ENCODE results near the gene PCYT2.

Gene PCYT2

GRCh38 chr17:81914103-81914850, 3.1 kb upstream of the PCYT2 start:
- no peak for DNase-seq (ENCODE audit: low read depth, low spot score)

GRCh38 chr17:81913394-81914102, 2.3 kb upstream of the PCYT2 start:
- DNase-seq (ENCODE audit: low read depth, low spot score): no peak

DNA sequence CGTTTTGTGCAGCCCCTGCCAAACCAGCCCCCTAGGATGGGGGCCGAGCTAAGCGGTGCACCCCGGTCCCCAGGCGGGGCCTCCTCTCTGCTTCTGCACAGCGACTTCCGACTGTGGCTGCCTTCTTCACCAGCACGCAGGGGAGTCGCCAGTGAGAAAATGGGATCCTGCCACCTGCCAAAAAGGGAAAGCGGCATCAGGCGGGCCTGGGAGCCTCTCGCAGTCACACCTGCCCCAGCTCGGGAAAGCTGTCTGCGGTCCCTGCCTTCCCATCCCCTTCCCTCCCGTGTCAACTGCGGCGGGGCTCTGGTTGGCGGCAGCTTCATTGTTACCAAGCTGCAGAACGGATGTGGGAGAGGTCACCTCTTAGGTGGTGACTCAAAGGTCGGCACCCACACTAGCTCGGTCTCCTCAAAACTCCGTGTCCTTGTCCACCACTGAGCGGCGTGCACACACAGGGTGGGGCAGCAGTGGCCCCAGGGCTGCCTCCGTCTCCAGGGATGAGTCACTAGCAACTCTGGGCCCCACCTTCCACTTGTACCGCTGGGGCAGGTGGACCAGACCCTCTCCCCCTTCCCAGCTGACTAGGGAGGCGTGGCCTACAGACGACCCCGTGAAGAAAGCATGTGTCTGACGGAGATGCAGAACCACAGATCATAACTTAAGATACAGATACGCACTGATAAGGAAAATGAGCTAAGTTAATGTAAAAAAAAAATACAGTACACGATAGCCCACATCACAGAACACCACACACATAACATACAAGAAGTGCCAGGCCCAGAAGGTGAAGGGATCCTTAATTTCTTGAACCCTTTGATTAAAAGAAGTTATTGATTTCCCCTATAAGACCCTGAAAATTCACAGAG, 1.5 kb upstream of the PCYT2 start:
- DNase-seq (ENCODE audit: low read depth, low spot score): no peak

DNA sequence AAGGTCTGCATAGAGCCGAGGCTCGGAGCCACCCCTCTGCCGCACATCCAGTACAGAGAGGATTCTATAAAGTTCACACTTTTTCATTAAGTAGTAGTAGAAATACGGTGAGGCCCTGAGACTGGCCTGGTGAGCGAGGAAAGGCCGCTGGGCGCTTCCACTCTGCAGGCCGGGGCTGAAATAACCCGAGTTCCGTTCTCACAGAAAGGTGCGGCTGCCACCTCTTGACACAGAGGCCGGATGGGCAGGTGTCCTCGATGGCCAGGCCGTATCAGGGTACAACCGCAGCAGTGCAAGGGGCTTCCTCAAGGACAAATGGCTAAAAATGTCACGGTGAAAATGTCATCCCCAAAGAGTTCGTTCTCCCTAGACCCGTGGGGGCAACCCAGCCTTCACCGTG, 770 bp upstream of the PCYT2 start:
- DNase-seq (ENCODE audit: low read depth, low spot score): no peak

DNA sequence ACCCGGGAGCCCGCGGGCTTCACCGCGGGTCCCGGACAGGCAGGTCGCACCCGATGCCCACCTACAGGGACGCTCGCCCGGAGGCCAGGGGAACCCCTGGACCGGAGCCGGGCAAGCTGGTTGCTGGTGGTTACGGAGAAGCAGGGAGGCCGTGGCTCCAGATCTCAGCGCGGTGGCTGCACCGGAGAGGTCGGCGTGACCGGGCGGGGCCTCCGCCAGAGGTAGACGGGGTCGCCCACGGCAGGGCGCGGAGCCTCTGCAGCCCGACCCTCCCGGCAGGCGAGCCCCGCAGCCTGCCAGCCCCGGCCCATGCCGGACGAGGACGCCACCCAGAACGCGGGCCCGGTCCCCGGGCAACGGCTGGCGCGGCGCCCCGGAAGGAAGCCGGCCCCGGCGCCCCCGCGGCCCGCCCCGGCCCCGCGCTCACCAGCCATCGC, 341 bp downstream of the PCYT2 start:
- DNase-seq (ENCODE audit: low read depth, low spot score): no peak

- DNase-seq (ENCODE audit: low read depth, low spot score): no peak
Measured at GRCh38 chr17:81909966-81910839, 996 bp downstream of the PCYT2 start.

DNA sequence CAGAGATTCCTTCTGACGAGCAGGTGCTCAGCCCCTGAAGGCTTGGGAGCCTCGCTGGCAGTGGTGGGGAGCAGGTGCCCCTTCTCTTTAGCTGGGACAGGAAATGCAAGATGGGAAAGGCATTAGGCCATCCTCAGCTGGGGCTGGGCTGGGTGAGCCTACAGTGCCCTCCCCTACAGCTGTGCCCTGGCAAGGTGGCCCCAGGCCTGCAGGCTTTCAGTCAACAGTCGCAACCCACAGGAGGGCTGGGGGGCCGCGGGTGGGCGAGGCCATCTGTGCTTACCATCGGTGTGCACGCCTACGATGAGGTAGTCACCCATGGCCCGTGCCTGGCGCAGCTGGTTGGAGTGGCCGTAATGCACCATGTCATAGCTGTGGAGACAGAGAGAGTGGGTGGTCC, 2.0 kb downstream of the PCYT2 start:
- no peak for DNase-seq (ENCODE audit: low read depth, low spot score)

DNA sequence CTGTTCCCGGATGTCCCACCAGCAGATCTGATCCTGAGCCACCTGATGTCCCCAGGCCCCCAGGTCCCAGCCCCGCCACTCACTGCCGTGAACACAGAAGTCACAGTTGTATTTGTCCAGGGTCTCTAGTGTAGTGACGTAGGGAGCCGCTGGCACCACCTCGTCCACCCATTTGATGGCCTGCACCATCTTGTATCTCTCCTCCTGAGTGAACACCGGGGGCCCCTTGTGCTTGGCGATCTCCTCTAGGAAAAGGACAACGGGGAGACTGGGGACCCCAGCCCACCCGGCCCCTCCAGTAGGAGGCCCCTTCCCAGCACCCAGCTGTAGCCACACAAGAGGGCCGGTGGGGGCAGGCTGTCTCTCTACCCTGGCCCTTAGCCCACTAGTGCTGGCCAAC, 2.4 kb downstream of the PCYT2 start:
- DNase-seq (ENCODE audit: low read depth, low spot score): no peak

DNA sequence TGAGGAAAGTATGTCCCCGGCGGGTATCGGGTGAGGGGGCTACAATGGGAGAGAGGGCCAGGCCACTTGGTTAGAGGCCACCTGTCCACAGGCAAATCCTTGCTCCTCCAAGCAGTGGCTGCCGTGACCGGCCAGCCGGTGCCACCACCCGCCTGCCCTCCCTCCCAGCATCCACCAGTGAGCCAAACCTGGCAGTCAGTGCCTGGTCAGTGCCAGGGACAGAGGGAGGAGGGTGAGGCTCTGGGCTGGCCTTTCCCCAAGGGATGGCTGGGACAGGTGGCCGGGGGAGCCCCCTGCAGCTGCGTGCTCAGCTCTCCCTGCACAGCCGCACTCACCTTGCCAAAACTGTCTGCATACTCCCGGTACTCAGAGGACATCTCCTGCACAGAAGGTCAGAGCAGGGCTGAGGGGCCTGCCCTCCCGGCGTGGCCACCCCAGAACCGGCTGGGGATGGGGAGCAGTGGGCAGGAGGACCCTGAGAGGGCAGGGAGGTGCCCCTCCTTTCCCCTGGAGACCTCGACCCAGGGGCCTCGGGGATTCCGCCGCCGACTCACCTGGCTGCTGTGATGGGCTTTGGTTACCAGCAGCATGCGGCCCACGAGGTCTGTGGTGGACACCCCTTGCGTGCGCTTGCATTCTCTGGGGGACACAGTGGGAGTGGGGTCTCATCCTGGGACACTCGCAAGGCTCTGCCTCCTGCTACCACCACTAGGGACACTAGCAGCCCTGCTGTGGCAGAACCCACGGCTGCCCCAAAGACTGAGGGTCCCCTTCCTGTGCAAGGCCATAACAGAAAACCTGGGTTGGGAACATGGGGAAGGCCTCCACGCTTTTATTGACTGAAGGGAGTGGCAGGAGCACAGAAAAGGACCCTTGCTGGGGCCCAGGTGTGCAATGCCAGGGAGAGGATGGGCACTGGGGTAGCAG, 3.7 kb downstream of the PCYT2 start:
- no peak for DNase-seq (ENCODE audit: low read depth, low spot score)

DNA sequence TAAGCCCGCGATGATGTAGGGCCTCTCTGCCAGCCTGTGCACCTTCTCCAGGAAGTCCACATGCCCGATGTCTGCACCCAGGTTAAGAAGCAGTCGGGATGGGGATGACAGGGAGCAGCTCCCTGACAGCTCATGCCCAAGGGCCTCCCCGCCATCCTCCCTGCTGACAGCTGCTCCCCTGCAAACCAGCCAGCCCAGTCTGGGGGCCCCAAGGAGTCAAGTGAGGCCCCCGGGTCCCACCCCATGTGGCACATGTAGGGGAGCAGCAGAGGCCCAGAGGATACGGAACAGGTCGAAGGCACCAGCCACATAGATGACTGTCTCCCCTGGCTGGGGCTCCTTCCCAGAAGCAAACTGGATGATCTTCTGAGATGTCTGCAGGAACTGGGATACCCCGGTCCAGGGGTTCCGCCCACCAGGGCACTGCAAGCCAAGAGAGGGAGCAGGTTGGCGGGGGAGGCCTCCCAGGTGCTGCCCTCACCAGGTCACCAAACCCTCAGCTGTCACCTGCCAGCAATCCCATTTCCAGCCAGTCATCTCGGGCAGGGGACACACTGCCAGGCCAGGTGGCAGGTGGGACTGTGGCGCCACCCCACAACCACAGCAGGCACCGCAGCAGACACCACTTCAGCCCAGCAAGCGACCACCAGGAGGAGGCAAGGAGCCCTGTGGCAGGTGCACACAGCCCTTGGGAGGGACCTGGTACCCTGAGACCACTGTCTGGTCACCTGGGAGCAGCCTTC, 4.6 kb downstream of the PCYT2 start:
- DNase-seq (ENCODE audit: low read depth, low spot score): no peak

DNA sequence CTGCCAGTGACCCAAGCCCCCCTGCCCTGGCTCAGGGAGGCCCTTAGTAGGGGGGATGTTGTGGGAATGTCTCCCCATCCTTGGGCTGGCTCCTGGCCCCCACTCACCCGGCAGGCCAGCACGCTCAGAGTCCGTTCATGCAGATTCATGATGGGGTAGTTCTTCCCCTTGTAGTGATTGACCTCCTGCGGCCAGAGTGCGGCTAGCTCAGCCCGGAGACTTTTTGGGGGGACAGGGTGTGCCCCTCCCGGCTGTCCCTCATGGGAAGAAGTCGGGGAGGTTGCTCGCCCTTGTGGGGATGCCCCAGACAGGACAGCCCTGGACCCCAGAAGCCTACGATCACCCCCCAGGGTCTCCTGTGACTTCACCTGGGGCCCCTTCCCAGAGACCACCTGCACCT, 5.2 kb downstream of the PCYT2 start:
- DNase-seq (ENCODE audit: low read depth, low spot score): no peak

- DNase-seq (ENCODE audit: low read depth, low spot score): no peak
Measured at GRCh38 chr17:81905424-81905875, 5.7 kb downstream of the PCYT2 start.

- no peak for DNase-seq (ENCODE audit: low read depth, low spot score)
Measured at GRCh38 chr17:81904600-81905423, 6.4 kb downstream of the PCYT2 start.

DNA sequence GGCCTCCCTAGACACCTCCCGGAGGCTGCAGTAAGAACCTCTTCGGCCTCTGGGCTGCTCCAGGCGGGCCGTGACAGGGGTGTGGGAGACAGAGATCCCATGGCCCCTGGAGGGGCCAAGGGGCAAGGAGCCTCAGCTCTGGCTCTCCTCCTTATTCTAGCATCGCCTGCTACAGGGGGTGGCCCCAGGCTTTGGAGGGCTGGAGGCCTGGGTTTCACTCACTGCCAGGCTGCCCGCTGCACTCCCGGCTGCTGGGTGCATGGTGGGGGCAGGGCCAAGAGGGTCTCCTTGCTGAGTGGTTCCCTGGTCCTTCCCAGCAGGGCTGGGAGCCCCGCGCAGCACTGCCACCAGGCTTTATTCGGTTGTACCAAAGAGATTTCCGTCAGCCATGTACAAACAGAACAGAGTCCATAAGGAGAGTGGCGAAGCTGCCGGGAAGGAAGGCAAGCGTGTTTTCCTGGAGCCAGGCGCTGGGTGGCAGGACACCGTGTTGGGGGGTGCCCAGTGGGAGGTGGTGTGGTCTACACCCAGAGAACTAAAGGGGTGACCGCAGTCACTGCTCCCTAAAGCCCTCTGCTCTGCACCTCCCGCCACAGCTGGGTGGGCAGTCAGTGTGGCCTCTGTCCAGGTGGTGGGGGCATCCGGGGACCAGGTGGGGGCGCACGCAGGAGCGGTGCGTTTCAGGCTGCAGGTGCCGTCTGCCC, 7.2 kb downstream of the PCYT2 start:
- no peak for DNase-seq (ENCODE audit: low read depth, low spot score)

GRCh38 chr17:81903415-81903831, 7.8 kb downstream of the PCYT2 start:
- no peak for DNase-seq (ENCODE audit: low read depth, low spot score)

- no peak for DNase-seq (ENCODE audit: low read depth, low spot score)
Measured at GRCh38 chr17:81902653-81903414, 8.4 kb downstream of the PCYT2 start.

- no peak for DNase-seq (ENCODE audit: low read depth, low spot score)
Measured at GRCh38 chr17:81902023-81902652, 9.1 kb downstream of the PCYT2 start, which contains the start of gene NPB. NPB (plus strand) TSS chr17:81902238; CDS start chr17:81902278, 40 bp downstream.
